Esophagus squamous epithelium (tissue), 4 donors: Measurements from ENCODE around the gene FNDC3B.

ENCODE experiments used
- CTCF ChIP-seq, 6 experiments: fragments of 450-650 bp in 4 of 6; fragments of 200-600 bp in 2 of 6; sonication (generic) in 2 of 6; IDR thresholded peaks; one replicate each; pipeline ENCODE4 v1.5.1; 2016 to 2019; ENCODE audit warnings: antibody characterized with exemption in 6 of 6, mild to moderate bottlenecking in 4 of 6, moderate library complexity in 4 of 6
- POLR2A ChIP-seq, 4 donors: fragments of 450-650 bp; IDR thresholded peaks; one replicate each; pipeline ENCODE4 v1.6.1; 2017; ENCODE audit warnings: antibody characterized with exemption in 4 of 4, mild to moderate bottlenecking in 4 of 4, moderate library complexity in 3 of 4

GRCh38 chr3:172218350-172219323, 179.3 kb downstream of the FNDC3B start:
- TF ChIP-seq CTCF (IDR thresholded peaks at IDR 0.05) (no peak), POLR2A (IDR thresholded peaks at IDR 0.05) (no peak)
